NCI-H2029 (cell line): ENCODE results near the gene ATL2.
"Not testable (repeated sequence)": the region's sequence is repeated elsewhere in the genome, so short reads cannot be mapped to it uniquely, and the experiment has no call there.

Experiments
- DNase-seq: peaks from one replicate; lab custom pipeline; 2025; lab: John Stamatoyannopoulos, UW

ATL2 gene

GRCh38 chr2:38377050-38377828 lies at the start of gene ATL2:
Gene ATL2, minus strand, starts transcription at chr2:38377273. Its CDS starts 13 bp downstream, at chr2:38377260.
- peak; percentile 79 for DNase-seq

DNA sequence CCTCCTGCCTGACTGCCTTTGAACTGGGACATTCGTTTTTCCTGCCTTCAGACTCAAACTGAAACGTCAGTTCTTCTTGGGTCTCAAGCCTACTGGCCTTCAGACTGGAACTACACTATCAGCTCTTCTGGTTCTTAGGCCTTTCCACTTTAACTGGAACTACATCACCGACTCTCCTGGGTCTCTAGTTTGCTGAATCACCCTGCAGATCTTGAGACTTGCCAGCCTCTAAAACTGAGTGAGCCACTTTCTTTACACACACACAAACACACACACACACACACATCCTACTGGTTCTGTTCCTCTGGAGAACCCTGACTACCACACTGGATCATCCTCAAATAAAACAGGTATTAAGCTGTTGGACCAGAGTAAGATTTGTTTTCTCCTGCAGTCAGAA lies 46.7 kb upstream of the ATL2 start:
- no peak for DNase-seq

DNA sequence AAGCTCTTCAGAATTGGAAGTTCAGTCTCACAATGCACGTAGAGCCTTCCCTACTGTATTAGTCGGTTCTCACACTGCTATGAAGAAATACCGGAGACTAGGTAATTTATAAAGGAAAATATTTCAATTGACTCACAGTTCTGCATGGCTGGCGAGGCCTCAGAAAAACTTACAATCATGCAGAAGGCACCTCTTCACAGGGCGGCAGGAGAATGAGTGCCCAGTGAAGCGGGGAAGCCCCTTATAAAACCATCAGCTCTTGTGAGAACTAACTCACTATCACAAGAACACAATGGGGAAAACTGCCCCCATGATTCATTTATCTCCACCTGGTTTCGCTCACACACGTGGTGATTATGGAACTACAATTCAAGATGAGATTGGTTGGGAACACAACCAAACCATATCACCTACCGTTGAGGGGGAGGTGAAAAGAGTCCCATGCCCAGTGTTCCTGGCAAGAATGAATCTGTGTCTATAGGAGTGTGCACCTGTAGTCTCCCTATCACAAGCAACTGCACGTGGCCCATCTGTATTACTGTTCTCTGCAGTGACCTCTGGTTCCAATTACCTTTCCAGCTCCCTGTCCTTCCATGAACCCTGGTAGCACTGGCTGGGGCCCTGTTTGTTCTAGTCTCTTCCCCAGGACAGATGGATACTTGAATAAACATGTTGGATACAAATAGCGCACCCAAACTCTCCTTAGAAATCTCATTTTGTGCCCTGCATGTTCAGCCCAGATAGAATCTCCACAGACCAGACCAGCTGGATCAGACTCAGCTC lies 44.4 kb upstream of the ATL2 start:
- no peak for DNase-seq

GRCh38 chr2:38419499-38419898 lies 42.4 kb upstream of the ATL2 start:
- no peak for DNase-seq

- DNase-seq, result no peak
These were observed 41.7 kb upstream of the ATL2 start for GRCh38 chr2:38418735-38419134.

DNA sequence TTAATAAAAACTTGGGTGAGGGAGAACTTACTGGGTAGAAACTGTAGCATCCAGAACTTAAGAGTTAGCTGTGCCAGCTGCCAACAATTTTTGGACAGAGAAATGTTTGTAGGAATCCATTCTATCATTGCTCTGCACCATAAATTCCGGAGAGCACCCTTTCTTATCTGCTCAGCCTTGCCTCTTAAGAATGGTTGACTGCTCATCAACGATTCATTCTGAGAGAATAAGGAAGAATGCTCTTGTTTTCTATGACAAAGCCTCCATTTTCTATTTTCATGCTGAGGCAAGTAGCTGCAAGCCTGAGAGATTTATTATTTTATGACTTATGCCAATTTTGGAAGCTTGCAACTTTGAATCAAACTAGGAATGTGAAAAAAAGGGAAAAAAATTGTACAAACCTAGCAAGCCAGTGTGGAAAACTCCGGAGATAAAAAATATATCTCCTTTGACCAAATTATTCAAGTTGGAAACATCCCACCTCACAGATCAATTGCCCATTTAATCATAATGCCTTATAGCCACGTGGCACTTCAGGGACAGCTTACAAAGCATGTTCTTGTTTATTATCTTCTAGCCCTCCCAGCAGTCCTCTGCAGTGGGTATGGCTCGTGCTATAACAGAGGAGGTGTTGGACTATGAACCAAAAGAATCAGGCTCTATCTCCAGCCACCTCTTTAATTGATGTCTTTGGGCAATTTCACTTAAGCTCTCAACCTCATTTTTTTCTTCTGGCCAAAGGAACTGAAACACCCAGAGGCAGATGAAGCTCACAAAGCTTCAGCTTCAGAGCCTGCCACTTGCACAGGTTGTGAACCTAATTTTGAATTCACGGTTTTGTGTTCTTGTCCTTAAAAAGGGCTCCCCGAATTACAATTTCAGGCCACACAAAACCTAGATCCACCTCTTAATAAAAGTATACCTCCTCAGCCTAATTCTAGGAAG lies 40.9 kb upstream of the ATL2 start:
- no peak for DNase-seq

GRCh38 chr2:38416296-38417036 lies 39.4 kb upstream of the ATL2 start:
- DNase-seq, result no peak

- DNase-seq, result no peak
These were observed 38.7 kb upstream of the ATL2 start for GRCh38 chr2:38415728-38416291.

DNA sequence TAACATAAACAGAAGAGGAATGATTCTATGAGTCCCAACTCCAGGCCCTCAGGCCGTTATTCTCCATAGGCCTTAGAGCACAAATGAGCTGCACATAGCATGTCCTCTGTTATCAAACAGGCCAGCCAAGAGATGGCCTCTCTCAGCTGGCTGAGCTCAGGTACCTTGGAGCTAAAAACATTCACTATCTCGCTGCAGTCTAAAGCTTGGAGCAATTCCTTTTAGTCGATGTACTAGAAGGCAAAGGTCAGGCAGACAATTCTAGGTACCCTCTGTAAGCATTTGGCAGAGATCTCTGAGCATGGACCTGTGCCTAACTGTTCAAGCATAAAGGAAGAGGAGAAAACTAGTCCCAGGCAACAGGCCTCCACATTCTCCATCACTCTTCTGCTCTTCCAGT lies 38.0 kb upstream of the ATL2 start:
- no peak for DNase-seq

DNA sequence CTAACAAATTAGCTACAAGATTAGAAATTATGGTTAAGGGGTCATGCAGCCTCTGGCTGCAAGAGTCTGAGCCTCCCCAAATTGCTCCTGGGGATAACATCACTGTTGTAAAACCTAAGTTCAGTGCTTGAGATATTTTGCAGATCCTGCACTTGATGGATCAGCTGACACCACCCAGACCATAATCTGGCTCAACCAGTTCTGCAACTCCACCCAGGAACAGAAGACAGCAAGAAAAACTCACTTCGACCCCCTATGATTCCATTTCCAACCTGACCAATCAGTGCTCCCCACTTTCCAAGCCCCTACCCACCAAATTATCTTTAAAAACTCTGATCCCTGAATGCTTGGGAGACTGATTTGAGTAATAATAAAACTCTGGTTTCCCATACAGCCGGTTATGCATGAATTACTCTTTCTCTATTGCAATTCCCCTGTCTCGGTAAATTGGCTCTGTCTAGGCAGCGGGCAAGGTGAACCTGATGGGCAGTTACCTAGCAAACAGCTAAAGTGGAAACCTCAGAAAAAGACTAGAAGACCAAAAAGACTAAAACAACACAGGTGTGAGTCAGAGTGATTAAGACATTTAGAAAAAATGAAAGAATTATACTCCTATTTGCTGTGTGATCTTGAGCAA lies 35.3 kb upstream of the ATL2 start:
- DNase-seq, result not testable (repeated sequence)

DNA sequence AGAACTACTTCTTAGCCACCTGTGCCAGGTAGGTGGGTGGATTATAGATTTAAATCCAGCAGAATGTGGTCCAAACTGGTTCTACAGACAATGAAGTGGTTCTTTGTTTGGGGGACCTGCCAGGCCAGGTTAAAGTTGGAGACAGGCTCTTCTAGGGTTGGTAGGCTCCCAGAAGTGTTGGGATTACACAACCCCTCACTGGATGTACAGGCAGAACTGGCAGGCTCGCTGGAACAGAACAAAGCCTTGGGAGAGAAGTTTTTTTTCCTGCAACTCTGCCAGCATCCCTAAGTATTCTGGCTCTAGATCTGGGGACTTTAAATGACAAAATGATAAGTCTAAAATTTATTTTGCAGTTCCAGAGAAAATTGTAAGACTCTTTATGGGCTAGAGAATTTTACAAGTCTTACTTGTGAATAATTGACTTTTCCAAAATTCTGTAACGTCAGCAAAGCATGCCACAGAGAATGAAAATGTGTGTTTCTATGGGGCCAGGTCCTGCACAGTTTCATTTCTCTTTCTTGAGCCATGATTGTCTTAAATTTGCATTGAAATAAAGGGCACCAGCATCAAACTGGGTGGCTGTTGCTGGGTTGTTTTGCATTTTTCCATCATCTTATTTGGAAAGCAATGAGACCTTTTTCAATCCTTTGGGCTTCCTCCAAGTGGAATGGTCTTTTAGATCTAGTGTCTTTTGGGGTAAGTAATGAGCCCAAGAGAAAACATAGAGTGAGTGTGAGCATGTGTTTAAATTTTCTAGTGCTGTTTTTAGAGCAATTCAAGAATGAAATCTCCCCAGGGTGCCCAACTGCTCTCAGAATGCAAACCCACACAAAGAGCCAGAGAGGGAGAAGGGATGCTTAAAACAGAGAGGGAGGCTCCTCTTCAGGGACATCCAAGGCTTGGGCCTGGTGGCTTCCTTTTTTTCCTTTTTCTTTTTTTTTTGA lies 32.4 kb upstream of the ATL2 start:
- no peak for DNase-seq

GRCh38 chr2:38407111-38407682 lies 30.1 kb upstream of the ATL2 start:
- no peak for DNase-seq

- DNase-seq, result no peak
These were observed 29.6 kb upstream of the ATL2 start for GRCh38 chr2:38406597-38407110.

DNA sequence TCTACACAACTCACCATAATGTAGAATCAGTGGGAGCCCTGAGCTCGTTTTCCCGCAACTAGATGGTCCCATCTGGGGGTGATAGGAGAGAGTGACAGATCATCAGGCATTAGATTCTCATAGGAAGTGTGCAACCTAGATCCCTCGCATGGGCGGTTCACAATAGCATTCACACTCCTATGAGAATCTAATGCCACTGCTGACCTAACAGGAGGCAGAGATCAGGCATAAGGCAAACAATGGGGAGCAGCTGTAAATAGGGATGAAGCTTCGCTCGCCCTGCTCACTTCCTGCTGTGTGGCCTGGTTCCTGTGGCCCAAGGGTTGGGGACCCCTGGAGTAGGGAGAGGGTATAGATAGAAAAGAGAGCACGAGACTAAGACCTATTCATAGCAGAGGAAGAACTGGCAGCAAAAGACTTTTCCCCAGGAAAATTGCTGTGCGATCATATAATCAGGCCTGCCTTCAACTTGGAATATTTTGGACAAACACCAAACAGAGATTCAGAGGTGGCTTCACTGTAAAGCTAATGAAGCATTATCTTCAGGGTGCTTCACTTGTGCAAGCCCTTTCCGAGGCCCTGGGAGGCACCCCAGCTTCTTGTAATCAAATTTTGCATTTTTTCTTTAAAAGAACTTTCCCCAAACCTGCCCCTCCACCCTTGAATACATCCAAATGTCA lies 29.0 kb upstream of the ATL2 start:
- DNase-seq, result no peak

DNA sequence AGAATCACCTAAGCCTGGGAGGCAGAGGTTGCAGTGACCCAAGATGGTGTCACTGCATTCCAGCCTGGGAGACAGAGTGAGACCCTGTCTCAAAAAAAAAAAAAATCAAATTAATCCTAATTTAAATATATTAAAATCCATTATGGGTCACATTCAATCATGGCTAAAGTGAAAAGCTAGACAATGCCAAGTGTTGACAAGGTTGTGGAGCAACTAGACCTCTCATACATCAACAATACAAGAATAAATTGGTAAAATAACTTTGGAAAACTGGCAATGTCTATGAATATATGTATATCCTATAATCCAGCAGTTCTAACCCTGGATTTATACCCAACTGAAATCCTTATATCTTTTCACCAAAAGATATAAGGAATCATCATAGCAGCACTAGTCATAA lies 23.4 kb upstream of the ATL2 start:
- no peak for DNase-seq

GRCh38 chr2:38398739-38399138 lies 21.7 kb upstream of the ATL2 start:
- DNase-seq, result no peak

GRCh38 chr2:38394903-38395341 lies 17.8 kb upstream of the ATL2 start:
- no peak for DNase-seq

GRCh38 chr2:38394041-38394440 lies 17.0 kb upstream of the ATL2 start:
- no peak for DNase-seq
